ENCODE results near the gene EMD. TPM values are rescaled to one million over a fixed set of nuclear protein-coding genes. Genes with fewer than 3 reads are reported as not detected.

EMD gene
- total and polyA plus RNA-seq, 2 of the 13 experiments (the other 11 are each of a cell fraction or from before 2014, with no cell fraction given): 14.5 to 14.9 TPM

- TF ChIP-seq ZNF318 (CRISPR knock-in tag; IDR thresholded peaks at IDR 0.05) (no peak), ZNF24 (IDR thresholded peaks at IDR 0.05) (no peak), ZNF598 (CRISPR knock-in tag; IDR thresholded peaks at IDR 0.05; ENCODE audit: borderline replicate concordance) (no peak), XRCC5 (optimal IDR thresholded peaks at IDR 0.05; ENCODE audit: low read length) (no peak), TOPORS (CRISPR knock-in tag; IDR thresholded peaks at IDR 0.05) (no peak), NFAT5 (CRISPR knock-in tag; IDR thresholded peaks at IDR 0.05) (peak; percentile 29), FOXK2 (IDR thresholded peaks at IDR 0.05) (no peak), ZNF720 (CRISPR knock-in tag; IDR thresholded peaks at IDR 0.05) (no peak), ZSCAN22 (CRISPR knock-in tag; IDR thresholded peaks at IDR 0.05) (no peak), SKIL (CRISPR knock-in tag; IDR thresholded peaks at IDR 0.05; ENCODE audit: borderline replicate concordance) (no peak; the same call in 1 of the 2 replicates), ZNF513 (CRISPR knock-in tag; conservative IDR thresholded peaks at IDR 0.05) (no peak)
Measured at GRCh38 chrX:154397888-154398667, 19.0 kb downstream of the EMD start, which contains the start of gene RPL10 (continued).
